Neural crest cell (in vitro differentiated cells): ENCODE data around the gene RPLP1. TPM values are rescaled to one million over a fixed set of nuclear protein-coding genes. Genes with fewer than 3 reads are reported as not detected.

Source experiments
- DNase-seq: peaks from one replicate; pipeline ENCODE4 v3.0.0; 2021; ENCODE audit warnings: low read depth, mixed read lengths, low spot score
- H3K27ac Mint-ChIP-seq: one replicate; pipeline ENCODE4 v1.8.0; 2021; ENCODE audit warnings: mild to moderate bottlenecking, mixed read lengths; ENCODE audit not compliant: unreplicated experiment
- H3K27me3 Mint-ChIP-seq: 2 replicates; pipeline ENCODE4 v1.8.0; 2021; ENCODE audit warnings: low read depth, mild to moderate bottlenecking, mixed read lengths
- H3K36me3 Mint-ChIP-seq: 2 replicates; pipeline ENCODE4 v1.8.0; 2021; ENCODE audit warnings: low read depth, mild to moderate bottlenecking, mixed read lengths
- H3K4me1 Mint-ChIP-seq: 2 replicates; pipeline ENCODE4 v1.8.0; 2021; ENCODE audit warnings: mixed read lengths
- H3K4me3 Mint-ChIP-seq: one replicate; pipeline ENCODE4 v1.8.0; 2021; ENCODE audit warnings: mild to moderate bottlenecking, mixed read lengths
- H3K9me3 Mint-ChIP-seq: 2 replicates; pipeline ENCODE4 v1.8.0; 2021; ENCODE audit warnings: mixed read lengths
- CTCF ChIP-seq: fragments of 200-600 bp; sonication (generic); conservative IDR thresholded peaks from 2 replicates; pipeline ENCODE4 v1.5.0; 2021; ENCODE audit warnings: antibody characterized with exemption, mild to moderate bottlenecking
- total RNA-seq: library from RNA; stranded (reverse); gene quantifications from 2 replicates; pipeline ENCODE4 v1.2.1, GENCODE V29; 2021

Gene RPLP1
- total RNA-seq, 1 donor from 2014 or later, result 1,595 TPM

- Mint-ChIP-seq H3K4me3 (no peak overlapping the region), H3K4me1 (no peaks in the 10 kb centered on the region), H3K36me3 (peaks cover 7% of the 10 kb centered on the region), H3K27me3 (peaks cover 2% of the 10 kb centered on the region), H3K9me3 (peaks cover 8% of the 10 kb centered on the region), H3K27ac (no peak overlapping the region)
- no peak for DNase-seq
- TF ChIP-seq CTCF, result no peak
Measured at GRCh38 chr15:69480932-69481331, 28.3 kb downstream of the RPLP1 start.

GRCh38 chr15:69482686-69483256, 30.2 kb downstream of the RPLP1 start:
- no peak for TF ChIP-seq CTCF
- Mint-ChIP-seq H3K36me3 (peaks cover 8% of the 10 kb centered on the region), H3K27ac (no peak overlapping the region), H3K4me3 (no peak overlapping the region), H3K27me3 (peaks cover 2% of the 10 kb centered on the region), H3K4me1 (peaks cover under 1% of the 10 kb centered on the region), H3K9me3 (peaks cover 14% of the 10 kb centered on the region)
- DNase-seq, result no peak

GRCh38 chr15:69484837-69485236, 32.2 kb downstream of the RPLP1 start:
- no peak for TF ChIP-seq CTCF
- no peak overlapping the region for H3K4me3 Mint-ChIP-seq
- peaks cover 5% of the 10 kb centered on the region for H3K36me3 Mint-ChIP-seq
- H3K4me1 Mint-ChIP-seq, result peaks cover 15% of the 10 kb centered on the region
- H3K9me3 Mint-ChIP-seq, result peaks cover 12% of the 10 kb centered on the region
- no peak for DNase-seq
- peak overlapping the region; percentile 19 for H3K27ac Mint-ChIP-seq
- H3K27me3 Mint-ChIP-seq, result peaks cover 2% of the 10 kb centered on the region

GRCh38 chr15:69486481-69487110, 34.0 kb downstream of the RPLP1 start:
- no peak for TF ChIP-seq CTCF
- H3K36me3 Mint-ChIP-seq, result peaks cover 2% of the 10 kb centered on the region
- no peak for DNase-seq
- peaks cover 18% of the 10 kb centered on the region for H3K4me1 Mint-ChIP-seq
- peaks cover 2% of the 10 kb centered on the region for H3K27me3 Mint-ChIP-seq
- H3K27ac Mint-ChIP-seq, result no peak overlapping the region
- no peak overlapping the region for H3K4me3 Mint-ChIP-seq
- H3K9me3 Mint-ChIP-seq, result peaks cover 14% of the 10 kb centered on the region

GRCh38 chr15:69489073-69489571, 36.5 kb downstream of the RPLP1 start:
- Mint-ChIP-seq H3K9me3 (peaks cover 17% of the 10 kb centered on the region), H3K36me3 (peaks cover 2% of the 10 kb centered on the region), H3K27me3 (no peaks in the 10 kb centered on the region), H3K27ac (no peak overlapping the region), H3K4me3 (no peak overlapping the region), H3K4me1 (peaks cover 18% of the 10 kb centered on the region)
- DNase-seq, result no peak
- TF ChIP-seq CTCF, result no peak
